Cardiac fibroblast (primary cell): ENCODE data around the gene CPHXL.

Experiments used
- DNase-seq, 2 donors: peaks; one replicate each; pipeline versions ENCODE4 v3.0.0 to v3.0.0-alpha.2; 2010; ENCODE audit warnings: low read depth in 2 of 2
- H3K4me3 ChIP-seq, 2 donors: replicated peaks in 1 of 2; 1 replicate in 1 of 2; 2 replicates in 1 of 2; pipeline ENCODE4 v1.5.1; 2011; ENCODE audit warnings: low read depth in 2 of 2, low read length in 2 of 2, mild to moderate bottlenecking in 2 of 2, moderate library complexity in 1 of 2
- TF ChIP-seq, protein P1 (sequence below): IDR thresholded peaks from one replicate; pipeline ENCODE4 v1.5.1; 2011; ENCODE audit warnings: low read depth, mild to moderate bottlenecking, low read length, inconsistent platforms

CPHXL gene

DNA sequence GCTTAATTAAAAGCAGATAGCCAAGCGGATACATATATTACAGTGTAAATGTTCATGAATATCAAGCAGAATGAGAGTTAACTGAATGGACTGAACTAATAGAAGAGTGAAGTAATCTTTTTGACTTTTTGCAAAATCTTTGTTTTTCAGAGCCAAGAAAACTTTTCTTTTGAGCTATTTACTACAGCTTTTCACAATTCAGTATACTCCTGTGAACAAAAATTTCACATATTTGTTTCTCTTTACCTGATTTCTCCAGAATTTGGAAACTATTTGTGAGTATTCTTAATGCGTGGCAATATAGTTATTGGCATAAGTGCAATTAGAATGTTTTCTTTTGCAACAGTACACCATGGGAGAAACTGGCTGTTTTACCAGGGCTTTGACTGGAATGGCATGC lies 15.9 kb downstream of the CPHXL start:
- no peak for DNase-seq
- TF ChIP-seq, protein P1, sequence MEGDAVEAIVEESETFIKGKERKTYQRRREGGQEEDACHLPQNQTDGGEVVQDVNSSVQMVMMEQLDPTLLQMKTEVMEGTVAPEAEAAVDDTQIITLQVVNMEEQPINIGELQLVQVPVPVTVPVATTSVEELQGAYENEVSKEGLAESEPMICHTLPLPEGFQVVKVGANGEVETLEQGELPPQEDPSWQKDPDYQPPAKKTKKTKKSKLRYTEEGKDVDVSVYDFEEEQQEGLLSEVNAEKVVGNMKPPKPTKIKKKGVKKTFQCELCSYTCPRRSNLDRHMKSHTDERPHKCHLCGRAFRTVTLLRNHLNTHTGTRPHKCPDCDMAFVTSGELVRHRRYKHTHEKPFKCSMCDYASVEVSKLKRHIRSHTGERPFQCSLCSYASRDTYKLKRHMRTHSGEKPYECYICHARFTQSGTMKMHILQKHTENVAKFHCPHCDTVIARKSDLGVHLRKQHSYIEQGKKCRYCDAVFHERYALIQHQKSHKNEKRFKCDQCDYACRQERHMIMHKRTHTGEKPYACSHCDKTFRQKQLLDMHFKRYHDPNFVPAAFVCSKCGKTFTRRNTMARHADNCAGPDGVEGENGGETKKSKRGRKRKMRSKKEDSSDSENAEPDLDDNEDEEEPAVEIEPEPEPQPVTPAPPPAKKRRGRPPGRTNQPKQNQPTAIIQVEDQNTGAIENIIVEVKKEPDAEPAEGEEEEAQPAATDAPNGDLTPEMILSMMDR: no peak
- no peak overlapping the region for H3K4me3 ChIP-seq

- no peak overlapping the region for H3K4me3 ChIP-seq
- DNase-seq: no peak
- TF ChIP-seq, protein P1: no peak
These were observed 23.0 kb downstream of the CPHXL start for GRCh38 chr16:75703306-75703705.

DNA sequence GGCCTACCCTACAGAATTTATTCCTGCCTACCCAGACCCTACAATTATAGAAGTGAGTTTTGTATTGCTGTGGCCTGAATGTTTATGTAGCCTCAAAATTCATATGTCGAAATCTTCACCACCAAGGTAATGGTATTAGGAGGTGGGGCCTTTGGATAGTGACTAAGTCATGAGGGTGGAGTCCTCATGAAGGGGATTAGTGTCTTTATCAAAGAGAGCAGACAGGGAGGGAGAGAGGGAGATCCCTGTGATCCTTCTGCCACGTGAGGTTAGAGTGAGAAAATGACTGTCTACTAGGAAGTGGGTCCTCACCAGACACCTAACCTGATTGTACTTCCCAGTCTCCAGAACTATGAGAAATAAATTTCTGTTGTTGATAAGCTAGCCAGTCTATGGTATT lies 24.0 kb downstream of the CPHXL start:
- TF ChIP-seq, protein P1: no peak
- DNase-seq: no peak
- no peak overlapping the region for H3K4me3 ChIP-seq

DNA sequence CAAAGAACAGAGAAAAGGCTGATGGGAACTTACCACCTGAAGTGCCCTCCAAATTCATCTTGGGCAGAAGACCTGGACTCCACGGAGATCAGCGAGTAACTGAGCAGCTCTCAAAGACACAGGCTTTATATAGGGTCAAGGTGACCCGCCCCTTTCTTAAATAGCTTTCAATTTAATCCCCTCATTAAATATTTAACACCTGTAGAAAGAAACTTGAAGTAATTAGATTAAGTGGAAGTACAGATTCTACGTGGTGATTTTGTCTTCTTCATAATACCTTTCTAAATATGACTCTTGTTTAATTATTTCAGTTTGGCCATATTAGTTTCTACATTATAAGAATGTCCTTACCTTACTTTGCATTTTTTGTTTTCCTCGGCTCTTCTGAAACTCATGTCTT lies 24.9 kb downstream of the CPHXL start, which contains the start of gene DUXB:
DUXB (minus strand) TSS at position 101 of the 400 bp plus-strand sequence; CDS start at position 58, 43 bp downstream.
- TF ChIP-seq, protein P1: no peak
- H3K4me3 ChIP-seq: no peak within 1 kb of the TSS
- no peak for DNase-seq

DNA sequence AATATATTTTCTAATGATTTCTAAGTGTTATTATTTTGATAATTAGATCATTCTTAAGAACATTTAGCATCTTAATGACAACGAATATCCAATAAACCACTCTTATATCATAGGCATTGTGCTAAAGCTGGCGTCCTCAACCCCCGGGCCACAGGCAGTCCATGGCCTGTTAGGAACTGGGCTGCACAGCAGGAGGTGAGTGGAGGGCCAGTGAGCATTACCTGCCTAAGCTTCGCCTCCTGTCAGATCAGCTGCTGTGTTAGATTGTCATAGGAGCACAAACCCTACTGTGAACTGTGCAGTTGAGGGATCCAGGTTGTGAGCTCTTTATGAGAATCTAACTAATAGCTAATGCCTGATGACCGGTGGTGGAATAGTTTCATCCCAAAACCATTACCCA lies 28.7 kb downstream of the CPHXL start:
- TF ChIP-seq, protein P1: no peak
- DNase-seq: no peak
- H3K4me3 ChIP-seq: no peak overlapping the region

DNA sequence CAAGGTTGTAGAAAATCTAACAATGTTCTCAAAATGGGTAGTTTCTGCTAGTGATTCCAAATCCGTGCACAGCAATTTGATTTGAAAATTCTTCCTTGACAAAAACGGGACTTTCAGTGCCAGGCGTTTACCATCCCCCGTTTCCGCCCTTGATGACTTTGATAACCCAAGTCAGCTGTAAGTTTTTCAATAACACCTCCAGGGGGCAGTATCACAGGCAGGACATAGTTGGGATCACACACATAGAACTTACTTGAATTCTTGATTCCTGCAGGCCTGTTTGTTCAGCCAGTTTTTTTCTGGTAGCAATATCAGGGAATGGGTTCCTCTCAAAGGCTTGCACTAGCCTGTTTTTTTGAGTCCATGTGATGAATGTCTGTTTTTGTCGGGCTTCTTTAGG lies 30.6 kb downstream of the CPHXL start:
- no peak overlapping the region for H3K4me3 ChIP-seq
- DNase-seq: no peak
- TF ChIP-seq, protein P1: no peak

DNA sequence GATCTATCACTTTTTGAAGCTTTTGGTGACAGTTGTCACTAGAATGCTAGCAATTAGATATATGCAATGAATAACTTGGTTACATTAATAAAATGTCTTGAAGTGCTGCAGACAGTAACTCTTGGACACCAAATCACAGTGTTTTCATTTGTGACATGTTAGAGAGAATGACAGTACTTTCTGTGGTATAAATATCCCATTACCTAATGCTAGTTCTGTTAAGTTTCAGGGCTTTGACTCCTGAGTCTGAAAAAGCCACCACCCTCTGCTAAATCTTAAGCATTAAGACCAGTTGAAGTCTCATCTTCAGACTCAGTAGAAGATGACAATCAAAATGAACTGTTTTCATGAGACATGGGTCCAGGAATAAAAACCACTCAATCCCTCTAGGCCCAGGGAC lies 38.9 kb downstream of the CPHXL start:
- TF ChIP-seq, protein P1: no peak
- DNase-seq: no peak
- H3K4me3 ChIP-seq: no peak overlapping the region
